HG03442 (cell line): ENCODE data around the gene CARD11.
A peak's percentile ranks its signal among the peaks of the same experiment; 100 is the strongest.

Source experiments
- ATAC-seq: cut with Tn5 transposase; IDR thresholded peaks from one replicate; pipeline ENCODE4 v1.9.1; 2021; ENCODE audit warnings: mild to moderate bottlenecking, moderate library complexity; ENCODE audit not compliant: unreplicated experiment

CARD11 gene

DNA sequence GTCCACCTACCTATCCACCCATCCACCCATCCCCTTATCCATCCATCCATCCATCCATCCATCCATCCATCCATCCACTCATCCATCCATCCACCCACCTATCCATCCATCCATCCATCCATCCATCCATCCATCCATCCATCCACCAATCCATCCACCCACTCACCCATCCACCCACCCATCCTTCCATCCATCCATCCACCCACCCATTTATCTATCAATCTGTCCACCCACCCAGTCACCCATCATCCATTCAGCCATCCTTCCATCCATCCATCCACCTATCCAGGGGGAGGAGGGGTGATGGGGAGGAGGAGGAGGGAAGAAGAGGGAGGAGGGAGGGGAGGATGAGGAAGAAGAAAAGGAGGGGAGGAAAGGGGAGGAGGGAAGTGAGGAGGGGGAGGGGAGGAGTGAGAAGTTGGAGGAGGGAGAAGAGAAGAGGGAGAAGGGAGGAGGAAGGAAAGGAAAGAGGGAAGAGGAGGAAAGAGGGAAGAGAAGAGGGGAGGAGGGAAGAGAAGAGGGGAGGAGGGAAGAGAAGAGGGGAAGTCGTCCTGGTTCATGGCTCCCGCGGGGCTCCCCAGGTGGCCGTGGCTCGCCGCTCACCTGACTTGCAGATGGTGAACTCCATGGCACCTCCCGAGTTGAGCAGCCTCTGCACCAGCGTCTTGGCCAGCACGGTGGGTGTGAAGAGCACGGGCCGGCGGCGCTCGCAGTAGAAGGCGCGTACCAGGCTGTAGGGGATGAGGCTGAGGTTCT is 130.8 kb downstream of the CARD11 start:
- ATAC-seq: no peak

DNA sequence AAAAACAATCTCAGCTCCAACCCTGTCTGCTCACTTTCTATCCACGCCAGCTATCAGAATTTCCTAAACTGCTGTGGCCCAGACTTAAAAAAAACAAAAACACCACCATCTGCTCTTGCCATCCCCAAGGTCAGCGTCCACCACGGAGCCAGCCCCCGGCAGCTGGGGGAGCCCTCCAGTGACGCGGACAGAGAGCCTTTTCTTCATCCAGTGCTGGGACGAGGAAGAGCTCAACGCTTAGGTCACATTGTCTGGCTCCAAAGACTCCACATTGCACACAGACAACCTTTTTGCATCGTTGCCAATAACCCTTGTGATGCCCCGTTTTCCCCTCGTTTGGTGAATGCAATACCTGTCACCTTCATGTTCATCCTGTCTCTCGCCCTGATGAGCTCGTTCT is 132.2 kb downstream of the CARD11 start:
- no peak for ATAC-seq

DNA sequence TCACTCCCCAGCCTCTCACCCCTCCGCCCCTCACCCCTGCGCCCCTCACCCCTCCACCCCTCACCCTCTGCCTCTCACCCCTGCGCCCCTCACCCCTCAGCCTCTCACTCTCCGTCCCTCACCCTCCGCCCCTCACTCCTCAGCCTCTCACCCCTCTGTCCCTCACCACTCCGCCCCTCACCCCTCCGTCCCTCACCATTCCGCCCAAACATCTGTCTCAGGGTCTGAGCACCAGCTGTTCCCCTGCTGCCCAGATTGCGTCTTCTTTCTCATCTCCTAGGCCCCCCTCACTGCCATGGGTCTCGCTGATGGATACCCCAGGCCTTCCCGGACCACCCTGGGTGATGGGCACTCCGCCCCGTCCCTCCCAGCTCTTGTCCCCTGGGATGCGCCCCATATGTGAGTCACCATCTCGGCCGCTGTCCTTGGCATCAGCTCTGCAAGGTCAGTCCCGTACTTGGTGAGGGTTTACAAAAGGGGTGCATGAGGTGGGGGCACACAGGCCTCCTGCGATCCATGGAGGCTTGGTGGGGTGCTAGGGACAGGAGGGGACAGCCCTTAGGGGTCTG is 134.1 kb downstream of the CARD11 start:
- ATAC-seq: no peak

GRCh38 chr7:2909043-2909442 is 134.6 kb downstream of the CARD11 start:
- ATAC-seq: no peak

- no peak for ATAC-seq
These were observed 135.5 kb downstream of the CARD11 start for GRCh38 chr7:2908103-2908683.

- ATAC-seq: no peak
These were observed 137.3 kb downstream of the CARD11 start for GRCh38 chr7:2906197-2906931.

DNA sequence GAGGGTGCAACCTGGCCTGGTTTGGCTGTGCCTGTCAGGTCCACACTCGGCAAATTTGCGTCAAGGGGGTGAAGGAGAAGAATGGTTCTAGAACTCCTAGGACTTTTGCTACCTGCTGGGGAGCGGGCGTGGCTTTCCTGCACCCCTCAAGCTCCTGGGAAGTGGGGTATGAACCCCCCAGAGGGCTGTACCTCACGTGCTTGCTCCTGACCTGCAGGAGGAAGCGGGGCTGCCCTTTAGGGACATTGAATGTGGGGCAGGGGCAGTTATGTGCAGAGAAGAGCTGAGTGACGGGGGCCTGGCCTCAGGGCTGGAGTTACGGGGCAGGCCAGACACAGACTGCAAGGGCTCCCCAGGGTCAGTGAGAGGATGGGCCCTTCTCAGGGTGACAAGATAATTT is 138.2 kb downstream of the CARD11 start:
- no peak for ATAC-seq

GRCh38 chr7:2905027-2905426 is 138.6 kb downstream of the CARD11 start:
- ATAC-seq: no peak

- no peak for ATAC-seq
These were observed 139.5 kb downstream of the CARD11 start for GRCh38 chr7:2904202-2904601.

GRCh38 chr7:2903682-2904162 is 139.9 kb downstream of the CARD11 start:
- ATAC-seq: no peak

DNA sequence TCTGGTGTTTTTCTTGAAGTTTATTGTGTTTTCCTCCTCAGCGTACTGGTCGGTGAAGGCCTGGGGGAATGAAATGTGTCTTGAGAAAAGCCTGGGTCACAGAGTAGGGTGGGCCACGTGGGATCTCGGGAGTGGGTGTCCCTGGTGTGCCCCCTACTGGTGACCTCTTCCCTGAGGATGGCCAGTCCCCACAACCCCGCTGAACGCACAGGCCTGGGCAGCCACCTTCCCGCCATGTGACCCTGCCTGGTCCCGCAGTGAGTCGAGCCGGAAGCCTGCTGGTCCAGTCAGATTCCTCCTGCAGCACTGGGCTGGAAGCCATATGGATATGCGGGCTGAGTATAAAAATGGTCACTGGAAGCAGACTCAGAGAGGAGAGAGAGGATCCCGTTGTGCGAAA is 146.6 kb downstream of the CARD11 start:
- no peak for ATAC-seq

GRCh38 chr7:2896131-2896530 is 147.5 kb downstream of the CARD11 start:
- no peak for ATAC-seq

DNA sequence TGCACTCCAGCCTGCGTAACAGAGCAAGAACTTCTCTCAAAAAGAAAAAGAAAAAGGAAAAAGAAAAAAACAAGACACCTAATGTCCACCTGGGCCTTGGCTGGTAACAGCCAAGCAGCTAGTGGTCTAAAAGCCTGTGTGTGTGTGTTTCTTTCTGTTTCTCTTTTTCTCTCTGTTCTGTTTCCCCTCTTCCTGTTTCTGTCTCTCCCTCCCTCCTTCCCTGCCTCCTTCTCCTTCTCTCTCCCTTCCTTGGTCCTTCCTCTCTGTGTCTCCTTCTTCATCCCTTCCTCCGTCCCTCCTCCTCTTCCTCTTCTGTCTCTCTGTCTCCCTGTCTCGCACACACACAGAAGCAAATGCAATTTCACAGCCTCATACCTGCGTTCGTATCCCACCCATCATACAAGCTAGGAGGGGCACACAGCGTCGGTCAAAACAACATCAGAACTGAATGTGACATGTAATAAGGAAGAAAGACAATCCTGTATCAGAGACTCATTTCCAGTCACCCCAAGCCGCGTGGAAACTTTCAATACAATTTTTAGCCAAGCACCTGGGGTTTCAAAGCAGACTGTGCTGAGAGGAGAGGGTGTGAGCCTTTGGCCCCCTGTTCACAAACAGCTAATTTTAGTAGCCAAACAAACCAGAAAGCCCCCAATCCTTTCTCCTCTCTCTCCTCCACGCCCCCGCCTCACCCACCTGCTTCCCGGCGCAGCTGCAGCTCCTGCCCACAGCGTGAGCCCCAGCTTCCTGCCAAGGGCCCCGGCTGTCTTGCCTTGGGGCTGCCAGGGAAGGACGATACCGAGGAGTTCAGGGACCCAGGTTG is 149.3 kb downstream of the CARD11 start:
- ATAC-seq: peak; percentile 66

- ATAC-seq: no peak
These were observed 150.2 kb downstream of the CARD11 start for GRCh38 chr7:2893411-2893861.

- no peak for ATAC-seq
These were observed 151.1 kb downstream of the CARD11 start for GRCh38 chr7:2892549-2892948.

- ATAC-seq: no peak
These were observed 155.9 kb downstream of the CARD11 start for GRCh38 chr7:2887816-2888215.

GRCh38 chr7:2886900-2887299 is 156.8 kb downstream of the CARD11 start:
- no peak for ATAC-seq

DNA sequence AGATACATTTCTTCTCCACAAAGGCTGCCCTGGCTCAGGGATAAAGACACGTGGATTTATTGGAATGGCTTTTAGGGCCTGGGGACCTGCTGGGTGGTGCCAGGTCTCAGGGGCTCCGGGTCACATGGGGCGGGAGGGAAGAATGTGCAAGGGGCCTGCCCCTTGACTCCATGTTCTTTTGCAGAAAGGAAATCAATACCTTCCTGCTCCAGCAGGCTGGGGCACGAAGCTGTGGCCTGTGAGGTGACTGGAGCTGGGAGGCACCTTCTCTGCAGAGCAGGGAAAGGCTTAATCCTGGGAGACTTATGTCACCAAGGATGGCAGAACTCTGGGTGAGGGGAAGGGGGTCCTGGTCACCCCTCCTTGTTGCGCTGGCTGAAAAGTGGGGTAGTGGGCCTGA is 157.3 kb downstream of the CARD11 start:
- ATAC-seq: no peak

DNA sequence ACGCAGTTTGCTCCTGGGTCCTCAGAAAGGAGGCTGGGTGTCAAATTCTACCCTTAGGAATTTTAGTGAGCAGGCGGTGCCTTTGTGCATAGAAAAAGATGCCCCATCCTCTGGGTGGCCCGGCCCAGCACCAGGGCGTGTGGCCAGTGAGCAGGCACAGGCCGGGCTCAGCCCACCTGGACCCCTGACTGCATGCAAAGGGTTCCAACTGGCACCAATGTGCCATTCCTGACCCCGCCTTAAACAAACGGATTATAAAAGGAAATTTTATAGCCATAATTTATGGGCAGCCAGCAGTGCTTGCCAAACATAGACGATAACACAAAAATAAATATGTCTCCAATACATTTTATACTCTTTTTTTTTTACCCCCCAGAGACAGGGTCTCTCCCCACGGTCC is 159.5 kb downstream of the CARD11 start:
- no peak for ATAC-seq

DNA sequence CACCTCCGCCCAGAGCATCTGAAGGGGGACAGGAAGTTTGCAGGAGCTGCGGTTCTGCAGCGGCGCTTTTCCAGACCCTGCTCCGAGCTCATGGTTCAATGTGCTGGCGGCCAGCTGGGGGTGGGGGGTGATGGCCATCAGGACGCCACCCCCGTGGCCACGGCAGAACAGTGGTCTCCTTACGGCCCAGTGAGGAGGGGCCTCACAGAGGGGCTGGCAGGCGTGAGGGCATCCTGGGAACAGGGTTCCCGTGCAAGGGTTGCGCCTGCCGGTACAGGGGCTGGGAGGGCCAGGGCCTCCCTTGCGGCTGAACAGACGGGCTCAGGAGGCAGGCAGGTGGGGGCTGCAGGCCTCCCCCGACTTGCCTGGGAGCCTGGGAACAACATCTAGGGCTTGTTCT is 160.6 kb downstream of the CARD11 start:
- no peak for ATAC-seq

DNA sequence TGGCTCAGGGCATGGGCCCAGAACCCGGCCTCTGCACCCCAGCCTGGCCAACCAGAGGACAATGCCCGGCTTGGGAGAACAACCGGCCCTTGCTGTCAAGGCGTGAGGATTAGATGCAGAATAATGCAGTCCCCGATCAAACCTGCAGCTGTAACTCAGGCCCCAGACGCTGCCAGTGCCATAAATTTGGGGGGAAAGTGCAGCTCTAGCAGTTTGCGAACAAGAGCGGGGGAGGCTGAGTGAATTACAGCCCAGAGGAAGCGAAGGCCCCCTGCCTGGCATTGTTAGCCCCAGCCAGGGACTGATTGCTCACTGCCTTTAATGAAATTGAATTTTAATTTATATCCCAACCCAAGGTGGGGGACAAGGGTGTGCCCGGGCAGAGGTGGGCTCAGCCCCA is 161.6 kb downstream of the CARD11 start:
- no peak for ATAC-seq
